ENCODE data around the gene PRUNE2.

The PRUNE2 gene

GRCh38 chr9:76880210-76880609 is 25.7 kb downstream of the PRUNE2 start:
- no peak overlapping the region for H4K91ac ChIP-seq (ENCODE audit: low read length)
- H3K4me2 ChIP-seq (ENCODE audit: low read length, poor library complexity, severe bottlenecking): no peak overlapping the region
- DNase-seq: no peak
- H3K14ac ChIP-seq (ENCODE audit: low read length in 2 of 2): no peak overlapping the region
- H2BK5ac ChIP-seq (ENCODE audit: low read depth, low read length, poor library complexity, severe bottlenecking): no peak overlapping the region
- H3K18ac ChIP-seq (ENCODE audit: low read depth in 1 of 2, low read length in 2 of 2): no peak overlapping the region
- WGBS: 69% methylated on average over 2 of the region's 2 CpGs
- H3K23ac ChIP-seq (ENCODE audit: low read length in 2 of 2): no peak overlapping the region
- no peaks in the 10 kb centered on the region for H3K27me3 ChIP-seq (ENCODE audit: control insufficient read depth in 1 of 2, insufficient read depth in 1 of 2, low read length in 2 of 2)
- no peak overlapping the region for H2BK120ac ChIP-seq (ENCODE audit: low read depth, low read length)
- H2BK12ac ChIP-seq (ENCODE audit: low read length in 2 of 2): no peak overlapping the region
- H3K27ac ChIP-seq (ENCODE audit: low read length, poor library complexity, severe bottlenecking): no peak overlapping the region
- no peaks in the 10 kb centered on the region for H3K79me1 ChIP-seq (replicated peaks; ENCODE audit: low read length, poor library complexity, severe bottlenecking)
- no peak overlapping the region for H3K9ac ChIP-seq (ENCODE audit: low read length)
- no peaks in the 10 kb centered on the region for H3K4me1 ChIP-seq (ENCODE audit: control insufficient read depth, insufficient read depth, low read depth, low read length)
- no peak overlapping the region for H3K4ac ChIP-seq (ENCODE audit: low read depth in 1 of 2, low read length in 2 of 2)
- H2AFZ ChIP-seq (ENCODE audit: low read depth, low read length): no peak overlapping the region
- H4K8ac ChIP-seq (ENCODE audit: low read length): no peak overlapping the region
- no peak overlapping the region for H2BK15ac ChIP-seq (ENCODE audit: low read depth, poor library complexity, severe bottlenecking)
- H2AK5ac ChIP-seq (ENCODE audit: low read length, severe bottlenecking): no peak overlapping the region
- H3K9me3 ChIP-seq (ENCODE audit: control insufficient read depth, low read length): no peaks in the 10 kb centered on the region
- H3K4me3 ChIP-seq (ENCODE audit: insufficient read depth in 1 of 2, low read depth in 1 of 2, low read length in 2 of 2): no peak overlapping the region
- H3K36me3 ChIP-seq (ENCODE audit: control insufficient read depth in 1 of 2, insufficient read depth in 2 of 2, low read depth in 1 of 2, low read length in 2 of 2): peaks cover 0 to 2% of the 10 kb centered on the region in 2 experiments

- no peak overlapping the region for H3K14ac ChIP-seq (ENCODE audit: low read length in 2 of 2)
- H4K8ac ChIP-seq (ENCODE audit: low read length): no peak overlapping the region
- 65% methylated on average over 1 of the region's 3 CpGs for WGBS
- no peak overlapping the region for H2AK5ac ChIP-seq (ENCODE audit: low read length, severe bottlenecking)
- H3K36me3 ChIP-seq (ENCODE audit: control insufficient read depth in 1 of 2, insufficient read depth in 2 of 2, low read depth in 1 of 2, low read length in 2 of 2): no peaks in the 10 kb centered on the region
- no peaks in the 10 kb centered on the region for H3K27me3 ChIP-seq (ENCODE audit: control insufficient read depth in 1 of 2, insufficient read depth in 1 of 2, low read length in 2 of 2)
- H2BK12ac ChIP-seq (ENCODE audit: low read length in 2 of 2): no peak overlapping the region
- H3K9ac ChIP-seq (ENCODE audit: low read length): no peak overlapping the region
- no peaks in the 10 kb centered on the region for H3K9me3 ChIP-seq (ENCODE audit: control insufficient read depth, low read length)
- H2BK5ac ChIP-seq (ENCODE audit: low read depth, low read length, poor library complexity, severe bottlenecking): no peak overlapping the region
- no peak overlapping the region for H2BK120ac ChIP-seq (ENCODE audit: low read depth, low read length)
- no peak overlapping the region for H2AFZ ChIP-seq (ENCODE audit: low read depth, low read length)
- DNase-seq: peak; percentile 12
- no peak overlapping the region for H3K23ac ChIP-seq (ENCODE audit: low read length in 2 of 2)
- H2BK15ac ChIP-seq (ENCODE audit: low read depth, poor library complexity, severe bottlenecking): no peak overlapping the region
- H4K91ac ChIP-seq (ENCODE audit: low read length): no peak overlapping the region
- H3K18ac ChIP-seq (ENCODE audit: low read depth in 1 of 2, low read length in 2 of 2): no peak overlapping the region
- no peak overlapping the region for H3K4me2 ChIP-seq (ENCODE audit: low read length, poor library complexity, severe bottlenecking)
- H3K4me1 ChIP-seq (ENCODE audit: control insufficient read depth, insufficient read depth, low read depth, low read length): no peaks in the 10 kb centered on the region
- H3K4ac ChIP-seq (ENCODE audit: low read depth in 1 of 2, low read length in 2 of 2): no peak overlapping the region
- H3K79me1 ChIP-seq (replicated peaks; ENCODE audit: low read length, poor library complexity, severe bottlenecking): no peaks in the 10 kb centered on the region
- H3K4me3 ChIP-seq (ENCODE audit: insufficient read depth in 1 of 2, low read depth in 1 of 2, low read length in 2 of 2): no peak overlapping the region
- H3K27ac ChIP-seq (ENCODE audit: low read length, poor library complexity, severe bottlenecking): no peak overlapping the region
Observed at GRCh38 chr9:76878933-76879332, 27.0 kb downstream of the PRUNE2 start.

GRCh38 chr9:76877961-76878360 is 28.0 kb downstream of the PRUNE2 start:
- H3K18ac ChIP-seq (ENCODE audit: low read depth in 1 of 2, low read length in 2 of 2): no peak overlapping the region
- no peak overlapping the region for H4K8ac ChIP-seq (ENCODE audit: low read length)
- no peak overlapping the region for H2BK12ac ChIP-seq (ENCODE audit: low read length in 2 of 2)
- no peaks in the 10 kb centered on the region for H3K9me3 ChIP-seq (ENCODE audit: control insufficient read depth, low read length)
- no peak overlapping the region for H3K27ac ChIP-seq (ENCODE audit: low read length, poor library complexity, severe bottlenecking)
- H3K14ac ChIP-seq (ENCODE audit: low read length in 2 of 2): no peak overlapping the region
- H2BK15ac ChIP-seq (ENCODE audit: low read depth, poor library complexity, severe bottlenecking): no peak overlapping the region
- H3K79me1 ChIP-seq (replicated peaks; ENCODE audit: low read length, poor library complexity, severe bottlenecking): no peaks in the 10 kb centered on the region
- no peak overlapping the region for H3K4me3 ChIP-seq (ENCODE audit: insufficient read depth in 1 of 2, low read depth in 1 of 2, low read length in 2 of 2)
- H2AFZ ChIP-seq (ENCODE audit: low read depth, low read length): no peak overlapping the region
- no peaks in the 10 kb centered on the region for H3K36me3 ChIP-seq (ENCODE audit: control insufficient read depth in 1 of 2, insufficient read depth in 2 of 2, low read depth in 1 of 2, low read length in 2 of 2)
- H3K4me2 ChIP-seq (ENCODE audit: low read length, poor library complexity, severe bottlenecking): no peak overlapping the region
- no peak overlapping the region for H2AK5ac ChIP-seq (ENCODE audit: low read length, severe bottlenecking)
- no peak for DNase-seq
- no peaks in the 10 kb centered on the region for H3K4me1 ChIP-seq (ENCODE audit: control insufficient read depth, insufficient read depth, low read depth, low read length)
- no peak overlapping the region for H3K4ac ChIP-seq (ENCODE audit: low read depth in 1 of 2, low read length in 2 of 2)
- no peak overlapping the region for H3K23ac ChIP-seq (ENCODE audit: low read length in 2 of 2)
- H2BK5ac ChIP-seq (ENCODE audit: low read depth, low read length, poor library complexity, severe bottlenecking): no peak overlapping the region
- H3K9ac ChIP-seq (ENCODE audit: low read length): no peak overlapping the region
- no peak overlapping the region for H2BK120ac ChIP-seq (ENCODE audit: low read depth, low read length)
- no peaks in the 10 kb centered on the region for H3K27me3 ChIP-seq (ENCODE audit: control insufficient read depth in 1 of 2, insufficient read depth in 1 of 2, low read length in 2 of 2)
- H4K91ac ChIP-seq (ENCODE audit: low read length): no peak overlapping the region

- Histone ChIP-seq H3K4ac (ENCODE audit: low read depth in 1 of 2, low read length in 2 of 2) (no peak overlapping the region), H3K23ac (ENCODE audit: low read length in 2 of 2) (no peak overlapping the region), H3K14ac (ENCODE audit: low read length in 2 of 2) (no peak overlapping the region), H2BK120ac (ENCODE audit: low read depth, low read length) (no peak overlapping the region), H2BK12ac (ENCODE audit: low read length in 2 of 2) (no peak overlapping the region), H3K4me2 (ENCODE audit: low read length, poor library complexity, severe bottlenecking) (no peak overlapping the region), H3K18ac (ENCODE audit: low read depth in 1 of 2, low read length in 2 of 2) (no peak overlapping the region), H4K8ac (ENCODE audit: low read length) (no peak overlapping the region), H3K27me3 (ENCODE audit: control insufficient read depth in 1 of 2, insufficient read depth in 1 of 2, low read length in 2 of 2) (no peaks in the 10 kb centered on the region), H4K91ac (ENCODE audit: low read length) (no peak overlapping the region), H2AFZ (ENCODE audit: low read depth, low read length) (no peak overlapping the region), H2BK5ac (ENCODE audit: low read depth, low read length, poor library complexity, severe bottlenecking) (no peak overlapping the region), H3K9me3 (ENCODE audit: control insufficient read depth, low read length) (no peaks in the 10 kb centered on the region), H3K4me3 (ENCODE audit: insufficient read depth in 1 of 2, low read depth in 1 of 2, low read length in 2 of 2) (no peak overlapping the region), H2AK5ac (ENCODE audit: low read length, severe bottlenecking) (no peak overlapping the region), H3K27ac (ENCODE audit: low read length, poor library complexity, severe bottlenecking) (peak overlapping the region; percentile 30), H3K79me1 (replicated peaks; ENCODE audit: low read length, poor library complexity, severe bottlenecking) (no peaks in the 10 kb centered on the region), H2BK15ac (ENCODE audit: low read depth, poor library complexity, severe bottlenecking) (no peak overlapping the region), H3K4me1 (ENCODE audit: control insufficient read depth, insufficient read depth, low read depth, low read length) (no peaks in the 10 kb centered on the region), H3K9ac (ENCODE audit: low read length) (peak overlapping the region; percentile 61), H3K36me3 (ENCODE audit: control insufficient read depth in 1 of 2, insufficient read depth in 2 of 2, low read depth in 1 of 2, low read length in 2 of 2) (no peaks in the 10 kb centered on the region)
- DNase-seq: no peak
- 68% methylated on average over 1 of the region's 2 CpGs for WGBS
Observed at GRCh38 chr9:76876098-76876497, 29.8 kb downstream of the PRUNE2 start.
